WTC11 (cell line): ENCODE measurements around the gene TUBB4B. TPM values are rescaled to one million over a fixed set of nuclear protein-coding genes. Genes with fewer than 3 reads are reported as not detected.

Experiments used
- ATAC-seq: fragments of 200-7000 bp; cut with Tn5 transposase; 2 replicates; pipeline ENCODE4 v1.10.0; 2021; ENCODE audit warnings: mild to moderate bottlenecking, moderate library complexity
- CTCF ChIA-PET: fragments of 300-600 bp; sonication (Branson Sonifier 250); formaldehyde crosslinking; loops from one replicate; lab custom pipeline; 2021; ENCODE audit warnings: antibody characterized with exemption; lab: Charles Lee
- POLR2A ChIA-PET: fragments of 350-600 bp; sonication (Branson Sonifier 250); formaldehyde crosslinking; loops from one replicate; lab custom pipeline; 2021; ENCODE audit warnings: antibody characterized with exemption; lab: Charles Lee
- DNase-seq: peaks from one replicate; pipeline ENCODE4 v3.0.0; 2021; ENCODE audit warnings: low spot score
- H3K27ac Mint-ChIP-seq: 2 replicates; pipeline ENCODE4 v1.8.0; 2021; ENCODE audit warnings: mixed read lengths
- H3K27me3 Mint-ChIP-seq: 2 replicates; pipeline ENCODE4 v1.8.0; 2021; ENCODE audit warnings: low read depth, mild to moderate bottlenecking, moderate library complexity, mixed read lengths
- H3K36me3 Mint-ChIP-seq: 2 replicates; pipeline ENCODE4 v1.8.0; 2021; ENCODE audit warnings: mixed read lengths
- H3K4me1 Mint-ChIP-seq: 2 replicates; pipeline ENCODE4 v1.8.0; 2022; ENCODE audit warnings: mixed read lengths
- H3K4me3 Mint-ChIP-seq: 2 replicates; pipeline ENCODE4 v1.8.0; 2021; ENCODE audit warnings: mild to moderate bottlenecking, moderate library complexity, mixed read lengths
- H3K9me3 Mint-ChIP-seq: 2 replicates; pipeline ENCODE4 v1.8.0; 2021; ENCODE audit warnings: mixed read lengths
- ATF2 ChIP-seq: sonication (generic); formaldehyde crosslinking; IDR thresholded peaks from 2 replicates; pipeline ENCODE4 v1.8.1; 2022; ENCODE audit warnings: low read depth, missing genetic modification reagents, borderline replicate concordance
- CREM ChIP-seq: sonication (generic); formaldehyde crosslinking; IDR thresholded peaks from 2 replicates; pipeline ENCODE4 v1.8.1; 2022; ENCODE audit warnings: mild to moderate bottlenecking, missing genetic modification reagents, moderate library complexity
- E2F5 ChIP-seq: sonication (generic); formaldehyde crosslinking; IDR thresholded peaks from 2 replicates; pipeline ENCODE4 v1.8.1; 2022; ENCODE audit warnings: mild to moderate bottlenecking, moderate library complexity, missing genetic modification reagents
- ERG ChIP-seq: fragments of 250-450 bp; sonication (Bioruptor Pico); IDR thresholded peaks from 2 replicates; pipeline ENCODE4 v1.8.0; 2021; ENCODE audit warnings: mild to moderate bottlenecking
- ETV6 ChIP-seq: sonication (generic); formaldehyde crosslinking; IDR thresholded peaks from 2 replicates; pipeline ENCODE4 v1.8.1; 2022; ENCODE audit warnings: mild to moderate bottlenecking, missing genetic modification reagents
- FOXJ3 ChIP-seq: sonication (generic); formaldehyde crosslinking; IDR thresholded peaks from 2 replicates; pipeline ENCODE4 v1.9.0; 2021; ENCODE audit warnings: missing genetic modification reagents, mild to moderate bottlenecking, borderline replicate concordance
- FOXK1 ChIP-seq: sonication (generic); formaldehyde crosslinking; IDR thresholded peaks from 2 replicates; pipeline ENCODE4 v1.8.0; 2022; ENCODE audit warnings: mild to moderate bottlenecking, moderate library complexity, missing genetic modification reagents
- GABPB1 ChIP-seq: sonication (generic); formaldehyde crosslinking; IDR thresholded peaks from 2 replicates; pipeline ENCODE4 v1.8.1; 2023; ENCODE audit warnings: mild to moderate bottlenecking, missing genetic modification reagents
- IRF2 ChIP-seq: sonication (generic); formaldehyde crosslinking; IDR thresholded peaks from 2 replicates; pipeline ENCODE4 v1.8.0; 2022; ENCODE audit warnings: low read depth, missing genetic modification reagents, borderline replicate concordance
- NFYB ChIP-seq: sonication (generic); formaldehyde crosslinking; conservative IDR thresholded peaks from 2 replicates; pipeline ENCODE4 v1.8.0; 2022; ENCODE audit warnings: low read depth, missing genetic modification reagents
- PRDM15 ChIP-seq: sonication (generic); formaldehyde crosslinking; IDR thresholded peaks from 2 replicates; pipeline ENCODE4 v1.8.0; 2022; ENCODE audit warnings: missing genetic modification reagents
- SMAD3 ChIP-seq: sonication (generic); formaldehyde crosslinking; IDR thresholded peaks from 2 replicates; pipeline ENCODE4 v1.8.0; 2022; ENCODE audit warnings: missing genetic modification reagents, mild to moderate bottlenecking, borderline replicate concordance
- TEAD1 ChIP-seq: sonication (generic); formaldehyde crosslinking; IDR thresholded peaks from 2 replicates; pipeline ENCODE4 v1.8.0; 2022; ENCODE audit warnings: mild to moderate bottlenecking, missing genetic modification reagents
- USF1 ChIP-seq: sonication (generic); formaldehyde crosslinking; IDR thresholded peaks from 2 replicates; pipeline ENCODE4 v1.8.0; 2022; ENCODE audit warnings: mild to moderate bottlenecking, missing genetic modification reagents
- USF2 ChIP-seq: sonication (generic); formaldehyde crosslinking; IDR thresholded peaks from 2 replicates; pipeline ENCODE4 v1.8.1; 2023; ENCODE audit warnings: mild to moderate bottlenecking, missing genetic modification reagents, moderate library complexity
- ZMAT4 ChIP-seq: fragments of 250-450 bp; sonication (Bioruptor Pico); IDR thresholded peaks from 2 replicates; pipeline ENCODE4 v1.9.0; 2021; ENCODE audit warnings: mild to moderate bottlenecking
- ZNF121 ChIP-seq: sonication (generic); formaldehyde crosslinking; IDR thresholded peaks from 2 replicates; pipeline ENCODE4 v1.8.0; 2023; ENCODE audit warnings: missing genetic modification reagents
- ZNF263 ChIP-seq: sonication (generic); formaldehyde crosslinking; IDR thresholded peaks from 2 replicates; pipeline ENCODE4 v1.8.1; 2022; ENCODE audit warnings: low read depth, mild to moderate bottlenecking, moderate library complexity, missing genetic modification reagents
- ZNF281 ChIP-seq: sonication (generic); formaldehyde crosslinking; IDR thresholded peaks from 2 replicates; pipeline ENCODE4 v1.8.0; 2023; ENCODE audit warnings: mild to moderate bottlenecking, missing genetic modification reagents
- ZNF512 ChIP-seq: sonication (generic); formaldehyde crosslinking; IDR thresholded peaks from 2 replicates; pipeline ENCODE4 v1.8.1; 2022; ENCODE audit warnings: missing genetic modification reagents, borderline replicate concordance
- ZNF671 ChIP-seq: fragments of 250-450 bp; sonication (Bioruptor Pico); IDR thresholded peaks from 2 replicates; pipeline ENCODE4 v1.8.0; 2021; ENCODE audit warnings: mild to moderate bottlenecking
- total RNA-seq: library from RNA; stranded (reverse); gene quantifications from 3 replicates; pipeline ENCODE4 v1.2.3, GENCODE V29; 2021

TUBB4B gene
- total RNA-seq, 1 experiment from 2014 or later: 375 TPM

- H3K4me1 Mint-ChIP-seq: peaks cover 8% of the 10 kb centered on the region
- peaks cover 16% of the 10 kb centered on the region for H3K36me3 Mint-ChIP-seq
- ChIA-PET CTCF (interaction anchor here (0.6 to 4.6 kb wide), 20 partner anchors 8 to 219 kb away, joined by 3 to 59 read pairs (median 5); partner anchors contain the start of genes MAN1B1, NRARP, RNF224 and TOR4A), POLR2A (interaction anchor here (0.9 to 4.2 kb wide), 5 partner anchors 10 to 54 kb away, joined by 3 to 30 read pairs (median 8); partner anchors contain the start of genes TPRN and TUBB4B)
- peak; percentile 82 for ATAC-seq
- no peaks in the 10 kb centered on the region for H3K9me3 Mint-ChIP-seq
- peak within 1 kb of the TSS; percentile 94 for H3K4me3 Mint-ChIP-seq
- H3K27me3 Mint-ChIP-seq: peaks cover 7% of the 10 kb centered on the region; the same call in 1 of the 2 replicates
- peak; percentile 93 for DNase-seq
- H3K27ac Mint-ChIP-seq: peak within 1 kb of the TSS; percentile 86
- TF ChIP-seq ETV6 (CRISPR knock-in tag) (peak; percentile 42; the same call in 1 of the 2 replicates), FOXK1 (CRISPR knock-in tag) (0 out of 2 replicates have a peak, but pooled peaks have one; percentile 51), ZNF263 (CRISPR knock-in tag) (no peak), GABPB1 (CRISPR knock-in tag) (no peak; the same call in 1 of the 2 replicates), ERG (CRISPR knock-in tag) (no peak), USF2 (CRISPR knock-in tag) (peak; percentile 43; the same call in 1 of the 2 replicates), NFYB (CRISPR knock-in tag) (no peak), FOXJ3 (CRISPR knock-in tag) (no peak), ZNF671 (CRISPR knock-in tag) (no peak), ZNF121 (CRISPR knock-in tag) (no peak), ZNF512 (CRISPR knock-in tag) (no peak), USF1 (no peak), IRF2 (CRISPR knock-in tag) (no peak), ZNF281 (CRISPR knock-in tag) (no peak), CREM (CRISPR knock-in tag) (peak; percentile 31; the same call in 1 of the 2 replicates), PRDM15 (no peak), ZMAT4 (CRISPR knock-in tag) (peak; percentile 83; the same call in 1 of the 2 replicates), SMAD3 (CRISPR knock-in tag) (no peak), TEAD1 (CRISPR knock-in tag) (no peak), E2F5 (0 out of 2 replicates have a peak, but pooled peaks have one; percentile 45), ATF2 (no peak)
Measured at GRCh38 chr9:137254624-137255447, 13.7 kb downstream of the TUBB4B start, which contains the start of gene NELFB. TSS of gene NELFB (plus strand) at chr9:137255327.
